DOHH2 (cell line): ENCODE results near the gene CCT8L2.
"Not testable (repeated sequence)": the region's sequence is repeated elsewhere in the genome, so short reads cannot be mapped to it uniquely, and the experiment has no call there.

Experiments
- EZH2phosphoT487 ChIP-seq: fragments of 200-600 bp; sonication (generic); IDR thresholded peaks from 2 replicates; pipeline ENCODE4 v1.6.1; 2017; ENCODE audit warnings: borderline replicate concordance, mild to moderate bottlenecking, antibody characterized with exemption, low read length, moderate library complexity, mixed read lengths
- TF ChIP-seq, protein P1 (sequence below): fragments of 200-600 bp; sonication (generic); IDR thresholded peaks from one replicate; pipeline ENCODE4 v1.5.1; 2014; ENCODE audit warnings: antibody characterized with exemption, mild to moderate bottlenecking, low read depth, low read length; ENCODE audit not compliant: poor library complexity, severe bottlenecking

DNA sequence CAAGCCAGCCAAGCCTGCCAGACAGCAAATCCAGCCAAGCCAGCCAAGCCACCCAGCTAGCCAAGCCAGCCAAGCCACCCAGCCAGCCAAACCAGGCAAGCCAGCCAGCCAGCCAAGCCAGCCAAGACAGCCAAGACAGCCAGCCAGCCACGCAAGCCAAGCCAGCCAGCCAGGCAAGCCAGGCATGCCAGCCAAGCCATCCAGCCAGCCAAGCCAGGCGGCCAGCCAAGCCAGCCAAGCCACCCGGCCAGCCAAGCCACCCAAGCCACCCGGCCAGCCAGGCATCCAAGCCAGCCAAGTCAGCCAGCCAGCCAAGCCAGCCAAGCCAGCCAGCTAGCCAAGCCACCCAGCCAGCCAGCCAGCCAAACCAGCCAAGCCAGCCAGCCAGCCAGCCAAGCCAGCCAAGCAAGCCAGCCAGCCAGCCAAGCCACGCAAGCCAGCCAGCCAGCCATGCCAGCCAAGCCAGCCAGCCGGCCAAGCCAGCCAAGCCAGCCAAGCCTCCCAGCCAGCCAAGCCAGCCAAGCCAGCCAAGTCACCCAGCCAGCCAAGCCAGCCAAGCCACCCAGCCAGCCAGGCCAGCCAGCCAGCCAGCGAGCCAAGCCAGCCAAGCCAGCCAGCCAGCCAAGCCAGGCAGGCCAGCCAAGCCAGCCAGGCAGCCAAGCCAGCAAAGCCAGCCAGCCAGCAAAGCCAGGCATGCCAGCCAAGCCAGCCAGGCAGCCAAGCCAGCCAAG lies 26.0 kb downstream of the CCT8L2 start:
- TF ChIP-seq, protein P1, sequence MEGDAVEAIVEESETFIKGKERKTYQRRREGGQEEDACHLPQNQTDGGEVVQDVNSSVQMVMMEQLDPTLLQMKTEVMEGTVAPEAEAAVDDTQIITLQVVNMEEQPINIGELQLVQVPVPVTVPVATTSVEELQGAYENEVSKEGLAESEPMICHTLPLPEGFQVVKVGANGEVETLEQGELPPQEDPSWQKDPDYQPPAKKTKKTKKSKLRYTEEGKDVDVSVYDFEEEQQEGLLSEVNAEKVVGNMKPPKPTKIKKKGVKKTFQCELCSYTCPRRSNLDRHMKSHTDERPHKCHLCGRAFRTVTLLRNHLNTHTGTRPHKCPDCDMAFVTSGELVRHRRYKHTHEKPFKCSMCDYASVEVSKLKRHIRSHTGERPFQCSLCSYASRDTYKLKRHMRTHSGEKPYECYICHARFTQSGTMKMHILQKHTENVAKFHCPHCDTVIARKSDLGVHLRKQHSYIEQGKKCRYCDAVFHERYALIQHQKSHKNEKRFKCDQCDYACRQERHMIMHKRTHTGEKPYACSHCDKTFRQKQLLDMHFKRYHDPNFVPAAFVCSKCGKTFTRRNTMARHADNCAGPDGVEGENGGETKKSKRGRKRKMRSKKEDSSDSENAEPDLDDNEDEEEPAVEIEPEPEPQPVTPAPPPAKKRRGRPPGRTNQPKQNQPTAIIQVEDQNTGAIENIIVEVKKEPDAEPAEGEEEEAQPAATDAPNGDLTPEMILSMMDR = not testable (repeated sequence)
- not testable (repeated sequence) for TF ChIP-seq EZH2phosphoT487
